Parathyroid adenoma (tissue), 2 donors: ENCODE results near the gene ITGA8.

Source experiments
- H2AFZ ChIP-seq: fragments of 300-600 bp; sonication (generic); one replicate; pipeline ENCODE4 v1.7.0; 2017; ENCODE audit warnings: antibody characterized with exemption, mild to moderate bottlenecking
- H3K27ac ChIP-seq: fragments of 300-600 bp; sonication (generic); one replicate; pipeline ENCODE4 v1.7.0; 2017
- H3K27me3 ChIP-seq: fragments of 300-600 bp; sonication (generic); one replicate; pipeline ENCODE4 v1.7.0; 2017; ENCODE audit warnings: low read length; ENCODE audit not compliant: control insufficient read depth, insufficient read depth
- H3K36me3 ChIP-seq: fragments of 300-600 bp; sonication (generic); one replicate; pipeline ENCODE4 v1.7.0; 2017; ENCODE audit warnings: low read length; ENCODE audit not compliant: control insufficient read depth, insufficient read depth
- H3K4me1 ChIP-seq: fragments of 300-600 bp; sonication (generic); one replicate; pipeline ENCODE4 v1.7.0; 2017; ENCODE audit warnings: control low read depth
- H3K4me2 ChIP-seq: fragments of 300-600 bp; sonication (generic); one replicate; pipeline ENCODE4 v1.7.0; 2017; ENCODE audit warnings: low read length
- H3K4me3 ChIP-seq: fragments of 300-600 bp; sonication (generic); one replicate; pipeline ENCODE4 v1.7.0; 2017; ENCODE audit warnings: low read depth, low read length
- H3K79me2 ChIP-seq: fragments of 300-600 bp; sonication (generic); one replicate; pipeline ENCODE4 v1.7.0; 2017; ENCODE audit warnings: control low read depth
- H3K9ac ChIP-seq: fragments of 300-600 bp; sonication (generic); one replicate; pipeline ENCODE4 v1.7.0; 2017; ENCODE audit warnings: mild to moderate bottlenecking
- H3K9me3 ChIP-seq: fragments of 300-600 bp; sonication (generic); one replicate; pipeline ENCODE4 v1.7.0; 2017; ENCODE audit warnings: low read length; ENCODE audit not compliant: control insufficient read depth
- CTCF ChIP-seq: fragments of 300-600 bp; sonication (generic); IDR thresholded peaks from one replicate; pipeline ENCODE4 v1.7.0; 2017; ENCODE audit warnings: antibody characterized with exemption, mild to moderate bottlenecking
- donor health status: primary hyperparathyroidism.

The ITGA8 gene

GRCh38 chr10:15550950-15551349, 168.8 kb downstream of the ITGA8 start:
- TF ChIP-seq CTCF, result no peak
- Histone ChIP-seq H3K9me3 (no peaks in the 10 kb centered on the region), H3K79me2 (no peaks in the 10 kb centered on the region), H3K36me3 (no peaks in the 10 kb centered on the region), H2AFZ (no peak overlapping the region), H3K9ac (no peak overlapping the region), H3K4me2 (no peak overlapping the region), H3K4me1 (no peaks in the 10 kb centered on the region), H3K27ac (no peak overlapping the region), H3K4me3 (no peak overlapping the region), H3K27me3 (no peaks in the 10 kb centered on the region)

- no peaks in the 10 kb centered on the region for H3K36me3 ChIP-seq
Measured at GRCh38 chr10:15548331-15548730, 171.4 kb downstream of the ITGA8 start.

GRCh38 chr10:15546606-15547005, 173.1 kb downstream of the ITGA8 start:
- Histone ChIP-seq H3K27ac (no peak overlapping the region), H2AFZ (no peak overlapping the region), H3K9me3 (no peaks in the 10 kb centered on the region), H3K4me2 (no peak overlapping the region), H3K36me3 (no peaks in the 10 kb centered on the region), H3K9ac (no peak overlapping the region), H3K79me2 (no peaks in the 10 kb centered on the region), H3K4me1 (no peaks in the 10 kb centered on the region), H3K4me3 (no peak overlapping the region), H3K27me3 (no peaks in the 10 kb centered on the region)
- no peak for TF ChIP-seq CTCF

More at GRCh38 chr10:15548331-15548730, 171.4 kb downstream of the ITGA8 start:
- Histone ChIP-seq H3K4me1 (no peaks in the 10 kb centered on the region), H3K4me2 (no peak overlapping the region), H3K9ac (no peak overlapping the region), H3K79me2 (no peaks in the 10 kb centered on the region), H3K9me3 (no peaks in the 10 kb centered on the region), H3K27me3 (no peaks in the 10 kb centered on the region), H3K27ac (no peak overlapping the region), H3K4me3 (no peak overlapping the region), H2AFZ (no peak overlapping the region)
- no peak for TF ChIP-seq CTCF

- Histone ChIP-seq H3K9ac (no peak overlapping the region), H3K27ac (no peak overlapping the region), H3K79me2 (no peaks in the 10 kb centered on the region), H3K9me3 (no peaks in the 10 kb centered on the region), H3K4me2 (no peak overlapping the region), H3K4me3 (no peak overlapping the region), H2AFZ (no peak overlapping the region), H3K4me1 (no peaks in the 10 kb centered on the region), H3K27me3 (no peaks in the 10 kb centered on the region), H3K36me3 (no peaks in the 10 kb centered on the region)
- TF ChIP-seq CTCF, result no peak
Measured at GRCh38 chr10:15545884-15546283, 173.8 kb downstream of the ITGA8 start.

GRCh38 chr10:15545266-15545665, 174.5 kb downstream of the ITGA8 start:
- H3K79me2 ChIP-seq, result no peaks in the 10 kb centered on the region
- no peak overlapping the region for H3K4me2 ChIP-seq
- no peak overlapping the region for H3K27ac ChIP-seq
- no peaks in the 10 kb centered on the region for H3K36me3 ChIP-seq
- H3K4me3 ChIP-seq, result no peak overlapping the region
- no peak overlapping the region for H3K9ac ChIP-seq
- no peak for TF ChIP-seq CTCF
- no peaks in the 10 kb centered on the region for H3K4me1 ChIP-seq
- no peaks in the 10 kb centered on the region for H3K9me3 ChIP-seq
- no peak overlapping the region for H2AFZ ChIP-seq
- H3K27me3 ChIP-seq, result no peaks in the 10 kb centered on the region
